Measurements from ENCODE around the gene C1RL. TPM values are rescaled to one million over a fixed set of nuclear protein-coding genes. Genes with fewer than 3 reads are reported as not detected.

C1RL gene
- total RNA-seq, 4 donors from 2014 or later, result 39.6 to 261 (median 65.0) TPM

DNA sequence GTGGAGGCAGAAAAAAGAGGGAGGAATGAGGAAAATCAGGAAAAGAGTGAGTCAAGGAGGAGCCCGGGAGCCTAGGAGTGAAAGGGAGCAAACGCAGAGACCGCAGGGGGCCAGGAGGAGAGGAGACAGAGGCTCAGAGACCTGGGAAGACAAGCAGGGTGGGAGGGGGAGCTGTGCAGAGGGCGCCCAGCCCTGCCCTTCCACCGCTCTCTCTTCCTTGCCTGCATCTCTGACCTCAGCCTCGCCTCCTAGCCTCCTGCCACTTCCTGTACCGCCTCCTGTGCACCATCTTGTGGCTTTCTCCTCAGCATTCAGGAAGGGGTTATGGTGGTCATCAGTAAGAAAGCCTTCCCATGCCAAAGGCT is 22.5 kb upstream of the C1RL start:
- intact Hi-C loops (cut with DNase I; ENCODE audit: low total_unique reads) (no loop called here), in situ Hi-C loops (cut with MboI; ENCODE audit: low pct_ligation_motif_present in 1 of 4, low pct_unique_long_range_greater_than_20kb in 1 of 4, low sequenced_read_pairs in 3 of 4) (no loop called here)
- peak overlapping the region; percentile 52 to 68 (median 64) for H3K27ac ChIP-seq

DNA sequence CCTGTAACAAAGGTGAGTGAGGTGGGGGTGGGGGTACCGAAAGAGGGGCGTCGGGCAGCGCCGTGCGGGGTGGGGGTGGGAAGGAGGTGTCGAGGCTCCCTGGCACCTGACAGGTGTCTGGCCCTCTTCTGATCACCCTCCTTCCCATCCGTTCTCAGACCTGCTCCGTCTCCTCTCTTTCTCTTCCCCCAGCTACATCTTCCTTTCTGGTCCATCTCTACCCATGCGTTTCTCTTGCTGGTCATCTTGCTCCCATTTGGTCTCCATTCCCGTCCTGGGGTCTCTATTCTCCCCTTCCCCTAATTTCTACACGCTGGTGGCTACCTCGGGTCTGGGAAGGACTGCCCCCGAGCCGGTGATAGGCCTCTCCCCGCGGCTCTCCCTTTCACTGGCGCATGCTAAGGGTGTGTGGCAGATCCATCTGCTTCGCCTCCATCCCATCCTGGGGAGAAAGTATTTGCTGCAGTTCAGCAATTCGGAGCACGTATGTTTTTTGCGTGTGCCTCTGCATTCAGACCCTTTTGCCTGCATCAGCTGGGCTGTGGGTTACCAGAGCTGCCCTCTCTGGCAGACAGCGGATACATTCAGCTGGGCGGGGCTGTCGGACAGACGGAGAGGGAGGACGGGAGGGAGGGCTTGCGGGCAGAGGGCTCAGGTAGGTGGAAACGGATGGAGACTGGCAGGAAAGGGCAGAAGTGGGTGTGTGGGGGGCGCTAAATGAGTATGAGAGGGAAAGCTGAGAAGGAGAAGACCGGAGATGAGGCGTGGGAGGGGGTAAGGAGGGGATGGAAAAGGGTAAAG is 21.9 kb upstream of the C1RL start:
- peak; percentile 64 for DNase-seq
- no peaks in the 10 kb centered on the region for H3K9me3 ChIP-seq
- in situ Hi-C loops (cut with MboI; ENCODE audit: low pct_ligation_motif_present in 1 of 4, low pct_unique_long_range_greater_than_20kb in 1 of 4, low sequenced_read_pairs in 3 of 4), result no loop called here
- no peaks in the 10 kb centered on the region for H3K36me3 ChIP-seq
- intact Hi-C loops (cut with DNase I; ENCODE audit: low total_unique reads), result no loop called here
- peaks cover 20% of the 10 kb centered on the region for H3K27me3 ChIP-seq
- peaks cover 10 to 28% (median 18%) of the 10 kb centered on the region in 4 donors for H3K4me1 ChIP-seq
- H3K4me3 ChIP-seq, result peak overlapping the region; percentile 39 to 62 (median 56)
- H3K27ac ChIP-seq, result peak overlapping the region; percentile 52 to 68 (median 64)
- 1 to 2% methylated on average over 19 to 32 of the region's 32 CpGs for WGBS, 2 donors (ENCODE audit: low coverage in 1 of 2)
- TF ChIP-seq POLR2A (IDR thresholded peaks at IDR 0.05), result no peak
- TF ChIP-seq POLR2AphosphoS5 (IDR thresholded peaks at IDR 0.05), result no peak
- no peak for TF ChIP-seq CTCF (IDR thresholded peaks at IDR 0.05)
- TF ChIP-seq EP300 (IDR thresholded peaks at IDR 0.05; ENCODE audit: low read depth), result no peak

More for the DNA sequence above, 22.5 kb upstream of the C1RL start:
- Histone ChIP-seq H3K9me3 (no peaks in the 10 kb centered on the region), H3K4me1 (peaks cover 10 to 28% (median 18%) of the 10 kb centered on the region in 4 donors), H3K27me3 (peaks cover 20% of the 10 kb centered on the region), H3K36me3 (peaks cover 0 to 5% (median 0%) of the 10 kb centered on the region in 4 donors), H3K4me3 (peak overlapping the region in 2 of 4 donors; percentile 60 to 62)
- WGBS, 2 donors (ENCODE audit: low coverage in 1 of 2), result 30 to 41% methylated on average over 6 to 7 of the region's 7 CpGs
- DNase-seq, result no peak
- no peak for TF ChIP-seq EP300 (IDR thresholded peaks at IDR 0.05; ENCODE audit: low read depth)
- no peak for TF ChIP-seq CTCF (IDR thresholded peaks at IDR 0.05)
- no peak for TF ChIP-seq POLR2A (IDR thresholded peaks at IDR 0.05)

DNA sequence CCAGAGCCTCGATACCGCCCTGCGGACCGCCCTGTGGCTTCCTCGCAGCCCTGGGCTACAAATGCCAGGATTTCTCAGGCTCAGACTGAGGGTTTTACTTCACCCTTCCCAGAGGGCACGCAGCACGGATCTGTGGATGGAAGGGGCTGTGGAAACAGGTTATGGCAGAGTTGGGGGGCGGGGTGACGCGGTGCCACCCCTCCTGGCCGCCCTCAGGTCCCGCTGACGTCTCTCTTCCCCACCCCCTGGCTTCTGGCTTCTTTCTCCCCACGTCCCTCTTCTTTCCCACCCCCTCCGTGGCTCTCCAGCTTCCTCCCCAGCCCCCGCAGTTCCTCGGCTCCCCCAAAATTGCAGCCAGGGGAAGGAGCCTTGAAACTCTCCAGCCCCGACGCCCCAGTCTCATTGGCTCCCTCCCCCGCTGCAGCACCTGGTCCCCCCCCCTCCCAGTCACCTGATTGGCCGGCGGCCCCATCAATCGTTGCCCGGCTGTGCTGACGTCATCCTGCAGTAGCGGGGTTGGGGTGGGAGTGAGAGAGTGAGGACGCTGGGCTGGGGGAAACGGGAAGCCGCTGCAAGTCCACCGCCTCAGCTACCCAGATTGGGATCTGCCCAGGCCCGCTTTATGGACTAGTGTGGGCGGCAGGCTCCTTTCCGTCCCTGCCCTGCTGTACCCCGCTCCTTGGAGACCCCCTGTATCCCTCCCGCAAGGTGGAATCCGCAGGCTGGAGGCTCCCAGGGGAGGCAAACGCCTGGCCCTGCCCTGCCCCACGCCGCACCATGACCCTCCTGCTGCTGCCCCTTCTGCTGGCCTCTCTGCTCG is 21.1 kb upstream of the C1RL start, which contains the start of gene CLSTN3:
TSS of gene CLSTN3 (plus strand) at position 500 of the 820 bp plus-strand sequence. CDS start at position 778, 278 bp downstream.
- in situ Hi-C loops (cut with MboI; ENCODE audit: low pct_ligation_motif_present in 1 of 4, low pct_unique_long_range_greater_than_20kb in 1 of 4, low sequenced_read_pairs in 3 of 4), result no loop called here
- WGBS, 2 donors (ENCODE audit: low coverage in 1 of 2), result 0% methylated on average over 6 to 33 of the region's 40 CpGs

DNA sequence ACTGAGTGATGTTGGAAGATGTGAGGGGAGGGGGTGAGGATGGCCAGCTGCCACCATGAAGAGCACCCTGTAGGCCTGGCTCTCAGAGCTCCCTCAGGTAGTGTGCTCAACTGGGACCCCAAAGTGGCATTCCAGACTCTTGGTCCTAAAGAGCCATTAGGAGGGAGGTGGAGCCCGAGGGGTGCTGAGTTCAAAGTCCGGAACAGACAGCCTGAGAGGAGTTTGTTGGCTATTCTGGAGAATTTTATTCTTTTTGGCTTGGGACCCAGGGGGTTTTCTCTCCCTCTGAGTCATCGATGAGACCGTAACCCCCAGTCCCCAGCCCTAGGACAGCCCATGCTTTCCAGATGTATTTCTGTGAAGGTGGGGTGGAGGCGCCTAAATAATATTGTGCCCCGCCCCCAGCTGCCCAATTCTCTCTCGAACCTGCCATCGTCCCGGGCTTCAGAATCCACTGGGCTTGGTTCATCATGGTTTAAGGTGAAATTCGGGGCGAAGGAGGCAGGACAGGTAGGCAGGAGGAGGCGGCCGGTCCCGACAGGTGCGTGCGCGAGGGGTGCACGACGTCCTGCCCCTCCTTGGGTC is 20.4 kb upstream of the C1RL start:
- H3K4me3 ChIP-seq, result peak overlapping the region; percentile 40 to 62 (median 56)
- peaks cover 20% of the 10 kb centered on the region for H3K27me3 ChIP-seq
- H3K36me3 ChIP-seq, result no peaks in the 10 kb centered on the region
- TF ChIP-seq POLR2AphosphoS5 (IDR thresholded peaks at IDR 0.05), result no peak
- TF ChIP-seq EP300 (IDR thresholded peaks at IDR 0.05; ENCODE audit: low read depth), result no peak
- TF ChIP-seq POLR2A (IDR thresholded peaks at IDR 0.05), result no peak
- no peak for TF ChIP-seq CTCF (IDR thresholded peaks at IDR 0.05)
- intact Hi-C loops (cut with DNase I; ENCODE audit: low total_unique reads) (no loop called here), in situ Hi-C loops (cut with MboI; ENCODE audit: low pct_ligation_motif_present in 1 of 4, low pct_unique_long_range_greater_than_20kb in 1 of 4, low sequenced_read_pairs in 3 of 4) (no loop called here)
- H3K9me3 ChIP-seq, result no peaks in the 10 kb centered on the region
- 10% methylated on average over 13 of the region's 19 CpGs; no CpG with 5 or more reads in 1 of the 2 donors for whole genome bisulfite sequencing, 2 donors (ENCODE audit: low coverage in 1 of 2)
- H3K27ac ChIP-seq, result peak overlapping the region; percentile 52 to 68 (median 64)
- no peak for DNase-seq
- peaks cover 10 to 28% (median 18%) of the 10 kb centered on the region in 4 donors for H3K4me1 ChIP-seq

More for the DNA sequence above, 21.1 kb upstream of the C1RL start, which contains the start of gene CLSTN3:
- TF ChIP-seq POLR2AphosphoS5 (IDR thresholded peaks at IDR 0.05) (peak; percentile 18 to 37 (median 25)), POLR2A (IDR thresholded peaks at IDR 0.05) (no peak)
- Histone ChIP-seq H3K9me3 (no peaks in the 10 kb centered on the region), H3K4me3 (peak within 1 kb of the TSS; percentile 40 to 62 (median 56)), H3K27ac (peak within 1 kb of the TSS; percentile 52 to 68 (median 64)), H3K36me3 (no peaks in the 10 kb centered on the region), H3K27me3 (peaks cover 20% of the 10 kb centered on the region), H3K4me1 (peaks cover 10 to 28% (median 18%) of the 10 kb centered on the region in 4 donors)
- DNase-seq, result peak; percentile 76
- intact Hi-C loops (cut with DNase I; ENCODE audit: low total_unique reads), result no loop called here
